DOHH2 (cell line): ENCODE results near the gene POU2AF3.

Source experiments
- EZH2phosphoT487 ChIP-seq: fragments of 200-600 bp; sonication (generic); IDR thresholded peaks from 2 replicates; pipeline ENCODE4 v1.6.1; 2017; ENCODE audit warnings: borderline replicate concordance, mild to moderate bottlenecking, antibody characterized with exemption, low read length, moderate library complexity, mixed read lengths
- TF ChIP-seq, protein P1 (sequence below): fragments of 200-600 bp; sonication (generic); IDR thresholded peaks from one replicate; pipeline ENCODE4 v1.5.1; 2014; ENCODE audit warnings: antibody characterized with exemption, mild to moderate bottlenecking, low read depth, low read length; ENCODE audit not compliant: poor library complexity, severe bottlenecking

- TF ChIP-seq, protein P1, sequence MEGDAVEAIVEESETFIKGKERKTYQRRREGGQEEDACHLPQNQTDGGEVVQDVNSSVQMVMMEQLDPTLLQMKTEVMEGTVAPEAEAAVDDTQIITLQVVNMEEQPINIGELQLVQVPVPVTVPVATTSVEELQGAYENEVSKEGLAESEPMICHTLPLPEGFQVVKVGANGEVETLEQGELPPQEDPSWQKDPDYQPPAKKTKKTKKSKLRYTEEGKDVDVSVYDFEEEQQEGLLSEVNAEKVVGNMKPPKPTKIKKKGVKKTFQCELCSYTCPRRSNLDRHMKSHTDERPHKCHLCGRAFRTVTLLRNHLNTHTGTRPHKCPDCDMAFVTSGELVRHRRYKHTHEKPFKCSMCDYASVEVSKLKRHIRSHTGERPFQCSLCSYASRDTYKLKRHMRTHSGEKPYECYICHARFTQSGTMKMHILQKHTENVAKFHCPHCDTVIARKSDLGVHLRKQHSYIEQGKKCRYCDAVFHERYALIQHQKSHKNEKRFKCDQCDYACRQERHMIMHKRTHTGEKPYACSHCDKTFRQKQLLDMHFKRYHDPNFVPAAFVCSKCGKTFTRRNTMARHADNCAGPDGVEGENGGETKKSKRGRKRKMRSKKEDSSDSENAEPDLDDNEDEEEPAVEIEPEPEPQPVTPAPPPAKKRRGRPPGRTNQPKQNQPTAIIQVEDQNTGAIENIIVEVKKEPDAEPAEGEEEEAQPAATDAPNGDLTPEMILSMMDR = no peak
- TF ChIP-seq EZH2phosphoT487 = no peak
Observed at GRCh38 chr11:111319296-111319695, 20.9 kb downstream of the POU2AF3 start.
